ENCODE data around the gene TCF7L2.

DNA sequence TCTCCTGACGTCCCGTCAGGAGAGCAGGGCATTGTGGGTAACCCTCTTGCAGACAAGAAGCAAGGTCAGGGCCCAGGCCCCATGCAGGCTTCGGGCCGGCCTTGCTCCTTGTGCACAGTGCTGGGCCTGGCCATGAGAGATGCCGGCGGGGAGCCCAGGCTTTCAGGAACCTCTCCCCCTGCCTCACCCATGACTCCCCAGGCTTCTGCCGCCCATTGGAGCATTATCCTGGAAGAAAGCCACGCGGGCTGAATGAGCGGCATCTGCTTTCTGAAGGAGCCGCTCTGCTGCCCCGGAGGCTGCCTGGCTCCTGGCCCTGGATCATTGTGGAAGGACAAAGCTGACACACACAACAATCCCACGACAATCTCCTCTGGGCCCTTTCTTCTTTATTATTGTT is 233.5 kb downstream of the TCF7L2 start:
- TF ChIP-seq, protein P1, sequence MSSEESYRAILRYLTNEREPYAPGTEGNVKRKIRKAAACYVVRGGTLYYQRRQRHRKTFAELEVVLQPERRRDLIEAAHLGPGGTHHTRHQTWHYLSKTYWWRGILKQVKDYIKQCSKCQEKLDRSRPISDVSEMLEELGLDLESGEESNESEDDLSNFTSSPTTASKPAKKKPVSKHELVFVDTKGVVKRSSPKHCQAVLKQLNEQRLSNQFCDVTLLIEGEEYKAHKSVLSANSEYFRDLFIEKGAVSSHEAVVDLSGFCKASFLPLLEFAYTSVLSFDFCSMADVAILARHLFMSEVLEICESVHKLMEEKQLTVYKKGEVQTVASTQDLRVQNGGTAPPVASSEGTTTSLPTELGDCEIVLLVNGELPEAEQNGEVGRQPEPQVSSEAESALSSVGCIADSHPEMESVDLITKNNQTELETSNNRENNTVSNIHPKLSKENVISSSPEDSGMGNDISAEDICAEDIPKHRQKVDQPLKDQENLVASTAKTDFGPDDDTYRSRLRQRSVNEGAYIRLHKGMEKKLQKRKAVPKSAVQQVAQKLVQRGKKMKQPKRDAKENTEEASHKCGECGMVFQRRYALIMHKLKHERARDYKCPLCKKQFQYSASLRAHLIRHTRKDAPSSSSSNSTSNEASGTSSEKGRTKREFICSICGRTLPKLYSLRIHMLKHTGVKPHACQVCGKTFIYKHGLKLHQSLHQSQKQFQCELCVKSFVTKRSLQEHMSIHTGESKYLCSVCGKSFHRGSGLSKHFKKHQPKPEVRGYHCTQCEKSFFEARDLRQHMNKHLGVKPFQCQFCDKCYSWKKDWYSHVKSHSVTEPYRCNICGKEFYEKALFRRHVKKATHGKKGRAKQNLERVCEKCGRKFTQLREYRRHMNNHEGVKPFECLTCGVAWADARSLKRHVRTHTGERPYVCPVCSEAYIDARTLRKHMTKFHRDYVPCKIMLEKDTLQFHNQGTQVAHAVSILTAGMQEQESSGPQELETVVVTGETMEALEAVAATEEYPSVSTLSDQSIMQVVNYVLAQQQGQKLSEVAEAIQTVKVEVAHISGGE (CRISPR knock-in tag; IDR thresholded peaks at IDR 0.05), result no peak
- TF ChIP-seq HCFC1 (IDR thresholded peaks at IDR 0.05; ENCODE audit: low read depth, low read length) (no peak), CREB1 (IDR thresholded peaks at IDR 0.05) (no peak), CREB1 (CRISPR knock-in tag; IDR thresholded peaks at IDR 0.05) (no peak), MYC (IDR thresholded peaks at IDR 0.05; ENCODE audit: low read depth, low read length) (no peak), MYC (CRISPR knock-in tag; IDR thresholded peaks at IDR 0.05; ENCODE audit: borderline replicate concordance, low read depth) (no peak), SREBF2 (CRISPR knock-in tag; IDR thresholded peaks at IDR 0.05) (no peak), ZNF609 (CRISPR knock-in tag; IDR thresholded peaks at IDR 0.05; ENCODE audit: borderline replicate concordance) (no peak), RFX5 (IDR thresholded peaks at IDR 0.05; ENCODE audit: low read depth, low read length) (no peak), NUFIP1 (IDR thresholded peaks at IDR 0.05; ENCODE audit: partially characterized antibody) (no peak)
- TF ChIP-seq, protein P2, sequence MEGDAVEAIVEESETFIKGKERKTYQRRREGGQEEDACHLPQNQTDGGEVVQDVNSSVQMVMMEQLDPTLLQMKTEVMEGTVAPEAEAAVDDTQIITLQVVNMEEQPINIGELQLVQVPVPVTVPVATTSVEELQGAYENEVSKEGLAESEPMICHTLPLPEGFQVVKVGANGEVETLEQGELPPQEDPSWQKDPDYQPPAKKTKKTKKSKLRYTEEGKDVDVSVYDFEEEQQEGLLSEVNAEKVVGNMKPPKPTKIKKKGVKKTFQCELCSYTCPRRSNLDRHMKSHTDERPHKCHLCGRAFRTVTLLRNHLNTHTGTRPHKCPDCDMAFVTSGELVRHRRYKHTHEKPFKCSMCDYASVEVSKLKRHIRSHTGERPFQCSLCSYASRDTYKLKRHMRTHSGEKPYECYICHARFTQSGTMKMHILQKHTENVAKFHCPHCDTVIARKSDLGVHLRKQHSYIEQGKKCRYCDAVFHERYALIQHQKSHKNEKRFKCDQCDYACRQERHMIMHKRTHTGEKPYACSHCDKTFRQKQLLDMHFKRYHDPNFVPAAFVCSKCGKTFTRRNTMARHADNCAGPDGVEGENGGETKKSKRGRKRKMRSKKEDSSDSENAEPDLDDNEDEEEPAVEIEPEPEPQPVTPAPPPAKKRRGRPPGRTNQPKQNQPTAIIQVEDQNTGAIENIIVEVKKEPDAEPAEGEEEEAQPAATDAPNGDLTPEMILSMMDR (IDR thresholded peaks at IDR 0.05 in 2 of 3, conservative IDR thresholded peaks at IDR 0.05 in 1 of 3; ENCODE audit: insufficient read depth in 2 of 3, low read depth in 1 of 3, low read length in 3 of 3), result no peak
